SK-N-SH (cell line): ENCODE measurements around the gene CRTAP. TPM values are rescaled to one million over a fixed set of nuclear protein-coding genes. Genes with fewer than 3 reads are reported as not detected.

Experiments
- CTCF ChIA-PET: fragments of 300-600, 350-600 bp; formaldehyde crosslinking; extraction: SDS; loops from one replicate; lab custom pipeline; 2021; lab: Yijun Ruan, JAX
- POLR2A ChIA-PET: fragments of 350-600 bp; sonication (Branson Sonifier 250); formaldehyde crosslinking; extraction: SDS; loops from one replicate; lab custom pipeline; 2020; ENCODE audit warnings: antibody characterized with exemption, inconsistent platforms; lab: Yijun Ruan, JAX
- DNase-seq: peaks from one replicate; pipeline ENCODE4 v3.0.0; 2012
- H2AFZ ChIP-seq: fragments of 200-600 bp; sonication (generic); 2 replicates; pipeline ENCODE4 v1.8.1; 2016; ENCODE audit warnings: antibody characterized with exemption, mild to moderate bottlenecking, low read depth
- H3F3A ChIP-seq: fragments of 200-600 bp; sonication (generic); replicated peaks from 2 replicates; pipeline ENCODE3; 2016; ENCODE audit warnings: antibody characterized with exemption, mild to moderate bottlenecking; ENCODE audit not compliant: insufficient read depth
- H3K27ac ChIP-seq, 2 experiments: fragments of 200-500 bp in 1 of 2; fragments of 200-600 bp in 1 of 2; sonication (Bioruptor generic) in 1 of 2; sonication (generic), shearing (Covaris generic) in 1 of 2; 2 replicates each; pipeline versions ENCODE4 v1.5.1 to v1.6.1; 2014 to 2016; ENCODE audit warnings: low read depth in 2 of 2, inconsistent platforms in 1 of 2, low read length in 1 of 2, mild to moderate bottlenecking in 1 of 2, mixed read lengths in 1 of 2
- H3K27me3 ChIP-seq: fragments of 200-600 bp; sonication (generic), shearing (Covaris generic); 2 replicates; pipeline ENCODE4 v1.6.1; 2016; ENCODE audit warnings: mixed run types; ENCODE audit not compliant: insufficient read depth
- H3K36me3 ChIP-seq, 2 experiments: fragments of 200-500 bp in 1 of 2; fragments of 200-600 bp in 1 of 2; sonication (Bioruptor generic) in 1 of 2; sonication (generic) in 1 of 2; replicated peaks in 1 of 2; 2 replicates each; pipeline versions ENCODE3 to v1.5.1; 2014 to 2016; ENCODE audit warnings: low read length in 1 of 2, mild to moderate bottlenecking in 1 of 2; ENCODE audit not compliant: insufficient read depth in 2 of 2, control insufficient read depth in 1 of 2
- H3K4me1 ChIP-seq, 2 experiments: fragments of 200-500 bp in 1 of 2; fragments of 200-600 bp in 1 of 2; sonication (Bioruptor generic) in 1 of 2; sonication (generic), shearing (Covaris generic) in 1 of 2; 2 replicates each; pipeline versions ENCODE4 v1.5.1 to v1.6.1; 2014 to 2016; ENCODE audit warnings: low read depth in 1 of 2, low read length in 1 of 2, mixed run types in 1 of 2; ENCODE audit not compliant: insufficient read depth in 2 of 2, control insufficient read depth in 1 of 2
- H3K4me2 ChIP-seq: fragments of 200-600 bp; sonication (generic), shearing (Covaris generic); 2 replicates; pipeline ENCODE4 v1.6.1; 2017; ENCODE audit warnings: mixed run types
- H3K4me3 ChIP-seq, 2 experiments: fragments of 200-500 bp in 1 of 2; fragments of 200-600 bp in 1 of 2; sonication (Bioruptor generic) in 1 of 2; sonication (generic), shearing (Covaris generic) in 1 of 2; 2 replicates each; pipeline versions ENCODE4 v1.5.1 to v1.8.1; 2014 to 2016; ENCODE audit warnings: low read depth in 2 of 2, inconsistent platforms in 1 of 2, low read length in 1 of 2, mild to moderate bottlenecking in 1 of 2, mixed read lengths in 1 of 2, moderate library complexity in 1 of 2
- H3K79me2 ChIP-seq: fragments of 200-600 bp; sonication (generic); 2 replicates; pipeline ENCODE4 v1.8.1; 2017; ENCODE audit warnings: mild to moderate bottlenecking; ENCODE audit not compliant: insufficient read depth
- H3K9ac ChIP-seq: fragments of 200-600 bp; sonication (generic); 2 replicates; pipeline ENCODE4 v1.6.1; 2017; ENCODE audit warnings: mixed run types
- H3K9me2 ChIP-seq: fragments of 200-600 bp; sonication (generic); 2 replicates; pipeline ENCODE4 v1.6.1; 2017; ENCODE audit warnings: mixed run types
- H3K9me3 ChIP-seq: fragments of 200-600 bp; sonication (generic); 2 replicates; pipeline ENCODE4 v1.6.1; 2017; ENCODE audit warnings: mixed run types, mild to moderate bottlenecking, moderate library complexity
- H4K20me1 ChIP-seq: fragments of 200-600 bp; sonication (generic); 2 replicates; pipeline ENCODE4 v1.6.1; 2017; ENCODE audit warnings: mild to moderate bottlenecking, mixed run types; ENCODE audit not compliant: insufficient read depth
- CHD2 ChIP-seq: fragments of 150-350 bp; IDR thresholded peaks from 2 replicates; pipeline ENCODE4 v1.6.1; 2018; ENCODE audit warnings: low read length; ENCODE audit not compliant: partially characterized antibody
- ELF1 ChIP-seq: IDR thresholded peaks from 2 replicates; pipeline ENCODE4 v1.4.0; 2012
- FOXJ3 ChIP-seq: sonication (generic); formaldehyde crosslinking; IDR thresholded peaks from 2 replicates; pipeline ENCODE4 v1.5.1; 2020; ENCODE audit warnings: mild to moderate bottlenecking, missing genetic modification reagents
- FOXM1 ChIP-seq: IDR thresholded peaks from 2 replicates; pipeline ENCODE4 v1.4.0; 2012; ENCODE audit warnings: low read depth, mild to moderate bottlenecking
- MEF2A ChIP-seq: IDR thresholded peaks from 2 replicates; pipeline ENCODE4 v1.4.0; 2012; ENCODE audit warnings: low read depth, borderline replicate concordance
- NFIC ChIP-seq: IDR thresholded peaks from 2 replicates; pipeline ENCODE4 v1.4.0; 2012; ENCODE audit warnings: borderline replicate concordance
- NRF1 ChIP-seq: IDR thresholded peaks from 2 replicates; pipeline ENCODE4 v1.6.1; 2012; ENCODE audit warnings: low read depth, mild to moderate bottlenecking, low read length
- RAD21 ChIP-seq: IDR thresholded peaks from 2 replicates; pipeline ENCODE4 v1.6.1; 2012; ENCODE audit warnings: mild to moderate bottlenecking, low read length
- SMC3 ChIP-seq: IDR thresholded peaks from 2 replicates; pipeline ENCODE4 v1.6.1; 2012; ENCODE audit warnings: low read depth, low read length, improper control_type of control experiment
- TAF1 ChIP-seq: IDR thresholded peaks from 2 replicates; pipeline ENCODE4 v1.6.1; 2012; ENCODE audit warnings: low read depth, mild to moderate bottlenecking, low read length, moderate library complexity, borderline replicate concordance
- YY1 ChIP-seq: IDR thresholded peaks from 2 replicates; pipeline ENCODE4 v1.4.0; 2012; ENCODE audit warnings: low read depth, mild to moderate bottlenecking
- WGBS: methylation state at CpG from one replicate; pipeline ENCODE4 v1.1.6; 2017; ENCODE audit warnings: low lambda C conversion rate; 5-methylcytosine and 5-hydroxymethylcytosine counted together
- polyA plus RNA-seq, 3 experiments: library from polyadenylated mRNA; depleted of rRNA; stranded (reverse); fragments of >200 nt; gene quantifications; 2 replicates each; pipeline ENCODE4 v1.2.3, GENCODE V29; 2012
- TF ChIP-seq, protein P1 (sequence below): fragments of 200-600 bp; sonication (generic); IDR thresholded peaks from 2 replicates; pipeline ENCODE4 v1.6.1; 2017; ENCODE audit warnings: antibody characterized with exemption, mild to moderate bottlenecking, moderate library complexity
- TF ChIP-seq, protein P2 (sequence below): IDR thresholded peaks from 2 replicates; pipeline ENCODE4 v1.6.1; 2012; ENCODE audit warnings: mild to moderate bottlenecking, low read depth, low read length, moderate library complexity
- TF ChIP-seq, protein P3 (sequence below): IDR thresholded peaks from 2 replicates; pipeline ENCODE4 v1.4.0; 2012; ENCODE audit warnings: low read depth, borderline replicate concordance

The CRTAP gene
- polyA plus RNA-seq, 1 of the 3 experiments (the other 2 are of a cell fraction): 198 TPM

GRCh38 chr3:33074217-33075067 is 39.4 kb upstream of the CRTAP start:
- POLR2A ChIA-PET: no interaction called here
- Histone ChIP-seq H2AFZ (no peak overlapping the region), H3K4me1 (peaks cover 0 to 21% of the 10 kb centered on the region in 2 experiments; a peak in 2 of 4 replicates), H3K27ac (no peak overlapping the region), H3K9ac (no peak overlapping the region), H3F3A (peaks cover 7% of the 10 kb centered on the region), H3K9me2 (no peaks in the 10 kb centered on the region), H3K79me2 (peaks cover 8% of the 10 kb centered on the region), H3K9me3 (no peaks in the 10 kb centered on the region), H3K4me2 (no peak overlapping the region), H3K4me3 (no peak overlapping the region; a peak in 1 of 4 replicates), H3K27me3 (no peaks in the 10 kb centered on the region), H4K20me1 (peaks cover 7% of the 10 kb centered on the region; the same call in 1 of the 2 replicates)
- CTCF ChIA-PET: interaction anchor here (0.6 to 3.8 kb wide), 41 partner anchors 9 to 350 kb away, joined by 3 to 72 read pairs (median 4); no protein-coding TSS in a partner anchor
- 64% methylated on average over 13 of the region's 13 CpGs for WGBS
- TF ChIP-seq RAD21 (peak; percentile 84), CHD2 (peak; percentile 71), ELF1 (no peak), FOXJ3 (CRISPR knock-in tag) (no peak), SMC3 (peak; percentile 91)
- TF ChIP-seq, protein P1, sequence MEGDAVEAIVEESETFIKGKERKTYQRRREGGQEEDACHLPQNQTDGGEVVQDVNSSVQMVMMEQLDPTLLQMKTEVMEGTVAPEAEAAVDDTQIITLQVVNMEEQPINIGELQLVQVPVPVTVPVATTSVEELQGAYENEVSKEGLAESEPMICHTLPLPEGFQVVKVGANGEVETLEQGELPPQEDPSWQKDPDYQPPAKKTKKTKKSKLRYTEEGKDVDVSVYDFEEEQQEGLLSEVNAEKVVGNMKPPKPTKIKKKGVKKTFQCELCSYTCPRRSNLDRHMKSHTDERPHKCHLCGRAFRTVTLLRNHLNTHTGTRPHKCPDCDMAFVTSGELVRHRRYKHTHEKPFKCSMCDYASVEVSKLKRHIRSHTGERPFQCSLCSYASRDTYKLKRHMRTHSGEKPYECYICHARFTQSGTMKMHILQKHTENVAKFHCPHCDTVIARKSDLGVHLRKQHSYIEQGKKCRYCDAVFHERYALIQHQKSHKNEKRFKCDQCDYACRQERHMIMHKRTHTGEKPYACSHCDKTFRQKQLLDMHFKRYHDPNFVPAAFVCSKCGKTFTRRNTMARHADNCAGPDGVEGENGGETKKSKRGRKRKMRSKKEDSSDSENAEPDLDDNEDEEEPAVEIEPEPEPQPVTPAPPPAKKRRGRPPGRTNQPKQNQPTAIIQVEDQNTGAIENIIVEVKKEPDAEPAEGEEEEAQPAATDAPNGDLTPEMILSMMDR: peak; percentile 96
- TF ChIP-seq, protein P2, sequence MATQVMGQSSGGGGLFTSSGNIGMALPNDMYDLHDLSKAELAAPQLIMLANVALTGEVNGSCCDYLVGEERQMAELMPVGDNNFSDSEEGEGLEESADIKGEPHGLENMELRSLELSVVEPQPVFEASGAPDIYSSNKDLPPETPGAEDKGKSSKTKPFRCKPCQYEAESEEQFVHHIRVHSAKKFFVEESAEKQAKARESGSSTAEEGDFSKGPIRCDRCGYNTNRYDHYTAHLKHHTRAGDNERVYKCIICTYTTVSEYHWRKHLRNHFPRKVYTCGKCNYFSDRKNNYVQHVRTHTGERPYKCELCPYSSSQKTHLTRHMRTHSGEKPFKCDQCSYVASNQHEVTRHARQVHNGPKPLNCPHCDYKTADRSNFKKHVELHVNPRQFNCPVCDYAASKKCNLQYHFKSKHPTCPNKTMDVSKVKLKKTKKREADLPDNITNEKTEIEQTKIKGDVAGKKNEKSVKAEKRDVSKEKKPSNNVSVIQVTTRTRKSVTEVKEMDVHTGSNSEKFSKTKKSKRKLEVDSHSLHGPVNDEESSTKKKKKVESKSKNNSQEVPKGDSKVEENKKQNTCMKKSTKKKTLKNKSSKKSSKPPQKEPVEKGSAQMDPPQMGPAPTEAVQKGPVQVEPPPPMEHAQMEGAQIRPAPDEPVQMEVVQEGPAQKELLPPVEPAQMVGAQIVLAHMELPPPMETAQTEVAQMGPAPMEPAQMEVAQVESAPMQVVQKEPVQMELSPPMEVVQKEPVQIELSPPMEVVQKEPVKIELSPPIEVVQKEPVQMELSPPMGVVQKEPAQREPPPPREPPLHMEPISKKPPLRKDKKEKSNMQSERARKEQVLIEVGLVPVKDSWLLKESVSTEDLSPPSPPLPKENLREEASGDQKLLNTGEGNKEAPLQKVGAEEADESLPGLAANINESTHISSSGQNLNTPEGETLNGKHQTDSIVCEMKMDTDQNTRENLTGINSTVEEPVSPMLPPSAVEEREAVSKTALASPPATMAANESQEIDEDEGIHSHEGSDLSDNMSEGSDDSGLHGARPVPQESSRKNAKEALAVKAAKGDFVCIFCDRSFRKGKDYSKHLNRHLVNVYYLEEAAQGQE: 0 out of 2 replicates have a peak, but pooled peaks have one; percentile 10
- TF ChIP-seq, all 33 proteins: peak for 5
- H3K36me3 ChIP-seq: peaks cover 0 to 14% of the 10 kb centered on the region in 2 experiments
- peak; percentile 79 for DNase-seq

DNA sequence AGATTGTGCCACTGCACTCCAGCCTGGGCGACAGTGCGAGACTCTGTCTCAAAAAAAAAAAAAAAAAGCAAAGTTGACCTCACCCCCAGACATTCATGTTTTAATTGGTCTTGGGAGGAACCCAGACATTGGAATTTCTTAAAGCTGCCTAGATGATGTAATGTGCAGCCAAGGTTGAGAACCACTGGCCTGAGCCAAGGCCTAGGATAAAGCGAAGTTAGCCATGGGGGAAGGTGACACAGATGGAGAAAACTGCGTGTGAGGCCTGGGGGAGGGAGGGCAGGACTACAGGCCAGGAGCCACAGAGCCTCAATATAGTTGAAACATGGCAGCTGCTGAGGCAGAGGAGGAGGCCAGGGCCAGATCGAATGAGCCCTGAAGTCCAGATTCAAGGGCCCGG is 37.8 kb upstream of the CRTAP start:
- Histone ChIP-seq H2AFZ (no peak overlapping the region), H3K4me2 (no peak overlapping the region), H3K9me2 (no peaks in the 10 kb centered on the region), H3K27ac (no peak overlapping the region), H4K20me1 (peaks cover 7% of the 10 kb centered on the region; the same call in 1 of the 2 replicates), H3K79me2 (peaks cover 12% of the 10 kb centered on the region), H3F3A (peaks cover 7% of the 10 kb centered on the region), H3K36me3 (peaks cover 0 to 8% of the 10 kb centered on the region in 2 experiments), H3K9me3 (no peaks in the 10 kb centered on the region), H3K4me1 (peaks cover 0 to 14% of the 10 kb centered on the region in 2 experiments; a peak in 2 of 4 replicates), H3K4me3 (no peak overlapping the region), H3K27me3 (no peaks in the 10 kb centered on the region), H3K9ac (no peak overlapping the region)
- POLR2A ChIA-PET: no interaction called here
- DNase-seq: no peak
- CTCF ChIA-PET: interaction anchor here (0.6 to 3.8 kb wide), 10 partner anchors 9 to 341 kb away, joined by 3 to 72 read pairs (median 10); no protein-coding TSS in a partner anchor
- WGBS: 97% methylated on average over 6 of the region's 6 CpGs
- no peak for TF ChIP-seq YY1
- no peak for TF ChIP-seq NFIC
- no peak for TF ChIP-seq NRF1
- TF ChIP-seq TAF1: no peak
- TF ChIP-seq FOXM1: no peak
- TF ChIP-seq, protein P3, sequence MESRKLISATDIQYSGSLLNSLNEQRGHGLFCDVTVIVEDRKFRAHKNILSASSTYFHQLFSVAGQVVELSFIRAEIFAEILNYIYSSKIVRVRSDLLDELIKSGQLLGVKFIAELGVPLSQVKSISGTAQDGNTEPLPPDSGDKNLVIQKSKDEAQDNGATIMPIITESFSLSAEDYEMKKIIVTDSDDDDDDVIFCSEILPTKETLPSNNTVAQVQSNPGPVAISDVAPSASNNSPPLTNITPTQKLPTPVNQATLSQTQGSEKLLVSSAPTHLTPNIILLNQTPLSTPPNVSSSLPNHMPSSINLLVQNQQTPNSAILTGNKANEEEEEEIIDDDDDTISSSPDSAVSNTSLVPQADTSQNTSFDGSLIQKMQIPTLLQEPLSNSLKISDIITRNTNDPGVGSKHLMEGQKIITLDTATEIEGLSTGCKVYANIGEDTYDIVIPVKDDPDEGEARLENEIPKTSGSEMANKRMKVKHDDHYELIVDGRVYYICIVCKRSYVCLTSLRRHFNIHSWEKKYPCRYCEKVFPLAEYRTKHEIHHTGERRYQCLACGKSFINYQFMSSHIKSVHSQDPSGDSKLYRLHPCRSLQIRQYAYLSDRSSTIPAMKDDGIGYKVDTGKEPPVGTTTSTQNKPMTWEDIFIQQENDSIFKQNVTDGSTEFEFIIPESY: no peak
- TF ChIP-seq, protein P2: no peak
- TF ChIP-seq MEF2A: no peak
